Measurements from ENCODE around the gene CASZ1. TPM values are rescaled to one million over a fixed set of nuclear protein-coding genes. Genes with fewer than 3 reads are reported as not detected.

CASZ1 gene
- total RNA-seq, 1 donor from 2014 or later: 0.62 TPM

DNA sequence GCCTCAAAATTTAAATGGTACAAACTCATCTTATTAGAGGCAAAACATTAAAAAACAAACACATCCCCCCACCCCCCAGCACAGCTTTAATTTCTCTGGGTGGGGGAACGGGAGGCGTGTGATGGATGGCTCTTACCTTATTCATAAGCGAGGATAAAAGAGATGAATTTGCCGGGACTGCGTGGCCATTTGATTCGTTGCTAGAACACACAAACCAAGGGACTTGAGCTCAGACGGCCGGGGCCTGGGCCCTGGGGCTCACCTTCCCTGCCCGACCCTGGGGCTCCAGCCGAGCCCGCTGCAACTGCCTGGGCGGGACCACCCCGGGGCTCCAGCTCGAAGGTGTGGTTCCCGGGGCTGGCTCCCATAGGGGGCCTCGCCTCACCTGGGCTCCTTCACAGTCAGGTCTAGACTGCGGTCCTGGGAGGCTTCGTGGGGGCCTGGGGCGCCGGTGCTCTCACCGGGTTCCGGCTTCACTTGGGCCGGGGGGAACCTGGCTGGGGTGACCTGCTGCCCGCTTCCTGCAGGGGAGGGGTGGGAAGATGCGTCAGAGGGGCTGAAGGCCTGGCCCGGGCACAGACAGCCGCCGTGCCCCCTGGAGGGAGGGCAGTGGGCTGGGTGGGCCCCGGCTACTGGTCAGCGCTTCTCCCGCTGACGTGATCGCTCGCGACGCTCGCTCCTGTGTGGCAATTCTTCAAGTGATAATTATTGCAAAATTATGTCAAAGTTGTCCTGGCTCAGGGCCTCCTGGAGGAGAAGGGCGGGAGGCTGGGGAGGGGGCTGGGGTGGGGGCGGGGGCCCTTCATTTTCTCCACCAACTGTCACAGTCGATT, 145.7 kb downstream of the CASZ1 start:
- DNase-seq: no peak

DNA sequence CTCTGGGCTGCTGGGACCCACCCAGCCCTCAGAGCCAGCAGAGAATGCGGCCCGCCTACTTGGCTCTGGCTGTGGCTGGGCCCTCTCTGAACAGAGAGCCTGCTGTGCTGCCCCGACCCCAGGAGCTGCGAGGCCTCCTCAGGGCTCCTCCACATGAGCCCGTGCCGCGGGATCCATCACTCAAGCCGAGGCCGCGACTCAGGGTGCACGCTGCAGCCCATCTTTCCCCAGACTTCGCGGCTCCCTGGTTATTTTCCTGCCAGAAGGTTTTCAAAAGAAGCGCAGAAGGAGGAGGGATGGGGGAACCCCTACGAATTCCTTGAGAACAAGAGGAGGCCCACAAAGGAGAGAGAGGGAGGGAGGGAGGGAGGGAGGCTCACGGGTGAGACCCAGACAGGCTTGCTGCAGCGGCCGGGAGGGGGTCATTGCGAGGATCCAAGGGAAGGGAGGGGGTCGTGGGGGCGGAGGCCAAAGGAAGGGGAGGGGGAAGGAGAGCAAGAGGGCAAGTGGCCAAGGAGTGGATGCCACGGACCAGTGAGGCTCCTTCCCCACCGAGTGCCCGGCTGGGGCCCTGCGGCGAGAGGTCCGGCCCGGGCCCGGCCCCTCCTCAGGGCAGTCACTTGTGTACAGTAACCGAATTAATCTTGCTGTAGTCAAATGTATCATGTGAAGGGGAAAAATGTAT, 146.8 kb downstream of the CASZ1 start:
- DNase-seq: no peak

DNA sequence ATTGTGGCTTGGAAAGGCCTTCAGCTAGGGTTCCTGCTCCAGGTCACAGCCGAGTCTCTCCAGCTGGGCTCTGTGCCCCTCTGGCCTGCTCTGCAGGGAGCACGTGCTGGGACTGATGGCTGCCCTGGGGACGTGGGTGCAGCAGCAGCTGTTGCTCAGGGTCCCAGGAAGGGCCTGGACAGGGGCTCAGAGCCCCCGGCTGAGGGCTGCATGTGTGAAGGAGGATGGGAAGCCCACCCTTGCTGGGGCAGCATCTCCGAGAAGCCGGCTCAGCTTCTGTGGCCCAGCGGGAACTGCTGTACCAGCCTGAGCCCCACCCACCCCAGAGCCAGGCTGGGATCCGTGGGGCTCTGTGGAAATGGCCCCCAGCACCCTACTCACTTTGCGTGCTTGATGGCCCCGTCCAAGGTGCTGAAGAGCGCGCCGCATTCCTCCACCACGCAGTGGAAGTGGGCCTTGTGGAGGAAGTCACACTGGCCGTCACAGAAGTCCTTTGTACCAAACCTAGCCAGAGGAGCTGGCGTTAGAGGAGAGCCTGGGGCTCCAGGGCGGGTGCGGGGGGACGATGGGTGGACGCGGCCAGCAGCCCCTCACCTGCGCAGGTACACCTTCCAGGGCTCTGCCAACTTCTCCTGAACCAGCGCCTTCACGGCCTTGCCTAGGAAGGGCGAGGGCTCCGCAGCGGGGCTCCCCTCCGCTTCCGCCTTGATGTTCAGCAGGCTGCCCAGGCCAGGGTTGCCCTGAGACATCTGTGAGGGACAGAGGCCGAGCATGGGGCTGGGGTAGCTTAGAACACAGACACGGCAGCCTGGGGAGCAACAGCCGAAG, 147.5 kb downstream of the CASZ1 start:
- DNase-seq: no peak

DNA sequence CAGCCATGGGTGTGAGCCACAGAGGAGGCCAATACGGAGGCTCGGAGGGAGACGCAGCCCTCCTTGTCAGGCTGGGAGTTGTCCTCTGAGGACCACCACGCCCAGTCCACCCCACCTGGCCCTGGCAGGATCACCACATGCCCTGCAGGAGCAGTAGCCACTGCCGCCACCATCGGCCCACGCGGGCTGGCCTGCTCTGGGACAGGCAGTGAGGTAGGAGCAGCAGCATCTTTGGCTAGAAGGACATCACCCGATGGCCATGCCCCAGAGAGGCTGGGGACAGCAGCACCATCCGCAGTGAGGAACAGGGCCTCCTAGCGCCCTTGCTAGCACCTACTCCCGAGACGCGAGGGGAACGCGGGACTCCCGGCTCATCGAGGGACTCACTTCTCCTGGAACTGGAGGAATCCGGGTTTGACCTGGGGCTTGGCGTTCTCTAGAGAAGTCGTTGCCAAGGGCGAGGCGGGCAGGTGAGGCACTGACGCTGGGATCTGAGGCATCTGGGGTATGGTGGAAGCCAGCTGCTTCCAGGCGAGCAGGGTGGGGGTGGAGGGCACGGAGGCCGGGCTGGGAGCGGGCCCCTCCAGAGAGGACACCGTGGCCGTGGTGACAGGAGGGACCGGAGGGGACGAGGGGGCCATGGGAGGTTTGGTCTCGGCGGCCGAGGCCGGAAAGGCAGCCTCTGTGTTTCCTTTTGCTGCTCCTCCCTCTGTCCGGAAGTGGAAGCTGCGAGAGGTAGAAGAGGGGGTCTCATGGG, 148.9 kb downstream of the CASZ1 start:
- DNase-seq: no peak

DNA sequence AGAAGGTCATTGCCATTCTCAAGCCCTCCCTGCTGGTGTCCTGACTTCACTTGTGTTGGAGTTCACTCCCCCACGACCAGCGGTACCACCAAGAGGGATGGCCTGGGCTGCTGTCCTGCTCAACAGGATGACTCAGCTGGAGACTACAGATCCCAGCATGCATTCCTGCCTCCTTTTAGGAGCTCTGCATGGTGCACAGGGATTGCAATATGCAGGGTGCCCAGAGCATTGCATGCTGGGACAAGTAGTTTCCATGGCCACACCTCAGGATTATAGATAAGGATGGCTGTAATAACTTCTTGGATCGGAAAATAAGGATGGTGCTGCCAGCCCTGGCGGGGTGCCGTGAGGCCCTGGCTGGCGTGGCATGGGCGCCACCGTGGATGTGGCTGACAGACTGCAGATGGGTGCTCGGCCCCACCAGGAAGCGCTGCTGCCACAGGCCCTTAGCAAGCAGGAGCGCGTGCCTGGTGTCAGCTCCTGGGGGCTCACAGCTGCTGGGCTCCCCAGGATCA, 150.0 kb downstream of the CASZ1 start:
- no peak for DNase-seq

DNA sequence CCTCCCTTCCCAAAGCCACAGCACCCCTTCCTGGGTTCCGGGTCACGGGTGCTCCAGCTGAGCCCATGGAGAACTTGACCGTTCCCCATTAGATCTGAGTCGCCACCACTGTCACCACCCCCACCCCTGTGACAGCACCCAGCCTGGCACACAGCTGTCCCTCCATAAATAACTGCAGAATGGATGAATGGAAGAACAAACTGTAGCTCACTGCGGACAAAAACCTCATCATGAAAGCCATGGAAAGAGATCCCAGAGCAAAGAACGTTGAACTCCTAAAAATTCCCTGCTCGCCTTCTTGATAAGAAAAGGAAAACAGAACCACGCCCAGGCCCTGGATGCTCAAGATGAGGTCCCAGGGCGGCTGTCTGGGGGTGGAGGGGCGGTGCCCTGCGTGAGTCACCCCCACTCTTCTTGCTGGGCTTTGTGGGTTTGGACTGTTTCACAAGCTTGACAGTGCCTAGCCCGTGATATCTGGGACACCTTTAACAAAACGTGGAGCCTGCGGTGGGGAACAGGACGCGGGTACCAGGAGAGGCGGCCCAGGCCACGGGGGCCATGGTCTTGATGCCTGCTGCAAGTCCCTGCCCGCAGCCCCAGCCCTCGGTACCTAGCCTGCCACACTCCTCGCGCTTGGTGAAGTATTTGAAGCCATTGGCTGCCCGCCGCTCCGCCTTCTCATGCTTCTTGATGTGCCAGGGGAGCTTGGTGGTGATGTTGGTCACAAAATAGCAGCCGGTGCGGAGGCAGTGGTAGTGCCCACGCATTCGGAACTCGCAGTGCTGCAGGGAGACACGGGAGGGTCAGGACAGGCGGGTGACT, 151.9 kb downstream of the CASZ1 start:
- DNase-seq: peak; percentile 50

DNA sequence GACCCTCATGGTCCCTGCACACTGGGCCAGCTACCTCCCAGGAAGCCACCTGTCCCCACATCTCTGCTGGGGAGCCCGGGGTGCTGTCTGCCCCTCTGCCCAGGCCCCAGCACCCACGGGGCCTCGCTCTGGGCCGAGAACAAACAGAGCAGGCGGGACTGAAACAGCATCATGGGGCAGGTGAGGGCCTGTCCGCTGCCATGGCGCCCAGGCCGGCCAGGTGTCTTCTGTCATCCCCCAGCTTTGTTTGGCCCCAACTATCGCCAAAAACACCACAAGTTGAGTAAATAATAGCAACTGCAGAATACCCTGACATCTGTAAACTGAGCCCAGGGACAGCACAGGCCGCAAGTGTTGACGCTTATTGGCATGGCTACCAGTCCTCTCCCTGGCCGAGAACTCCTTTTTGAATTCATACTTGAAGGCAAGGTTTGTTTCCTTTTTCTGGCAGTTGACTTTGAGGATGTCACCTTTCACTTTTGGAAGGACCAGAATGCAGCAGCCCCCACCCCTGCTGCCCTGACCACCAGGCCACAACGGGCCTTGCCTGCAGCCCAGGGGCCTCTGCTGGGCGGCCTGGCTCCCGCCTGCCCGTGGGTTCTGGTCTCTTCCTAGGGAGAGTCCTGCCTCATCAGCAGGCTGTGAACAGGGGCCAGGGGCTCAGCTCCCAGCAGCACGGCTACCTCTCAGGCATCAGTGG, 152.7 kb downstream of the CASZ1 start:
- DNase-seq: no peak

DNA sequence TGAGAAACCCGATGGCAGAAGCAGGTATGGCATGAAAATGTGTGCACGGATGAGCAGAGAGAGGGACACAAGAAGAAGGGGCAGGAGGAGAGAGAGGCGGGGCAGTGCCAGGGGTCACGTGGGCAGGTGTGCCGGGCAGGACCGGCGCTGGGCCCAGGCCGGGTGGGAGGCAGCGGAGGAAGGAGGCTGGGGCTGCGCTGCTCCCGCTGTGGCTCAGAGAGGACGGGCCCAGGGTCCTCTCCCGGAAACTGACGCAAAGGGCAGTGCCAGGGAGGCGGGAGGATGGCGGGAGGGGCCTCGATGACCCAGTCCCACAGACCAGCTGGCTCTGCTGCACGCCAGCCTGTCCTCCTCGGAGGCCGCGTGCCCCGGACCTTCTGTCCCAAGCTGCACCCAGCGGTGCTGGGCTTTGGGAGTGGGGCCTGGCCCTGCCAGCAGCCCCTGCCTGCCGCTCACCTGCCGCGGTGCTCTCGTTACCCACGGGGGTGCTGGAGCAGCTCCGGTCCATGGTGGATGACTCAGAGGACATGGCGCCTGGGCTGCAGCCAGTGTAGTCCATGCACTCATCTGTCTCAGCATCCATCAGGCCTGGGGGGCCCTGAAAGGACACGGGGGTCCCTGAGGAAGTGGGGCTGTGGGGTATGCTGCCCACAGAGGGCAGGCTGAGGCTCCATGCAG, 153.9 kb downstream of the CASZ1 start:
- DNase-seq: no peak

DNA sequence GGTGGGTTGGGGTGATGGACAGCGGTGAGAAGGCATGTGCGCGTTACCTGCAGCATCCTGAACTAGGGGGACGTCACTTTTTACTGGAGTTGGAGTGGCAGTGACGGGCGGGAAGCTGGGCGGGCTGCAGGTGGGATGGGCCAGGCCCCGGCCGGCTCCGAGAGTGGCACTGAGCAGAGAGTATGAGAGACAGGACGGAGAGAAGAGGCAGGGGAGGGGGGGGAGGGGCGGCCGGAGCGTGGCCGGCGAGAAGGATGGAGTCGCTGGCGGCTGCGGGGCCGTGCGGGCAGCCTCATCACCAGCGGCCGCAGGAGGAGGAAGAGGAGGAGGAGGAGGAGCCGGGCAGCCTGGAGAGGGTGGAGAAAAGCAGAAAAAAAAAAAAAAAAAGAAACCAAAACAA, 154.5 kb downstream of the CASZ1 start:
- DNase-seq: no peak

DNA sequence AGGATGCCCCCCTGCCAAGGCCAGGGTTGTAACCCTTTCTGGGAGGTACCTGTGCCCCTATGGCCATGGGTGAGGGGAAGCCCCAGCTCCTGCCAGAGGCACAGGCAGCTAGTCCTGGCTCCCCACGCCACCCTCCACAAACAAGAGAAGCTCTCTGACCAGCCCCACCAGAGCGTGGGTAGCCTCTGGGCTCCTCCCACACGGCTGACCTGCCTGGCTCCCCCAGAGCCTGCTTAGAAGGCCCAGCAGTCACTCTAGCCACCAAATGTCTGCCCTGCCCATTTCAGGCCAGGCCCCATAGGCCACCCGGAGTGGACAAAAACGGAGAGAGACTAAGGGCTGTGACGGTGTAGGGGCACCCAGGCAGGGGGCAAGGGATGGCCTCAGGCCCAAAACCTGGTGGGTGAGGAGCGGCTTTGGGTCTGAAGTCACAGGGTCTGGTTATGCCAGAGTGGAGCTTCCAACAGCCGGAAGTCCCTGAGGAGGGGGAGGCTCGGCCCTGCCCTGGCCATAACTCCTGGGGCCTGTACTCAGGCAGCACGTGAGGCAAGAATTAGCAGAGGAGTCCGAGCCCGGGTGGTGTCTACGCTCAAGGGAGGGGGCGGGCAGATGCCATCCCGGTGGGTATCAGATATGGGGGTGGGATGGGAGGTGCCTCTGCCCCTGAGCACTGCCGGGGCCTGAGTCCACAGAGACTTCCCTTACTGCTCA, 155.4 kb downstream of the CASZ1 start:
- no peak for DNase-seq

DNA sequence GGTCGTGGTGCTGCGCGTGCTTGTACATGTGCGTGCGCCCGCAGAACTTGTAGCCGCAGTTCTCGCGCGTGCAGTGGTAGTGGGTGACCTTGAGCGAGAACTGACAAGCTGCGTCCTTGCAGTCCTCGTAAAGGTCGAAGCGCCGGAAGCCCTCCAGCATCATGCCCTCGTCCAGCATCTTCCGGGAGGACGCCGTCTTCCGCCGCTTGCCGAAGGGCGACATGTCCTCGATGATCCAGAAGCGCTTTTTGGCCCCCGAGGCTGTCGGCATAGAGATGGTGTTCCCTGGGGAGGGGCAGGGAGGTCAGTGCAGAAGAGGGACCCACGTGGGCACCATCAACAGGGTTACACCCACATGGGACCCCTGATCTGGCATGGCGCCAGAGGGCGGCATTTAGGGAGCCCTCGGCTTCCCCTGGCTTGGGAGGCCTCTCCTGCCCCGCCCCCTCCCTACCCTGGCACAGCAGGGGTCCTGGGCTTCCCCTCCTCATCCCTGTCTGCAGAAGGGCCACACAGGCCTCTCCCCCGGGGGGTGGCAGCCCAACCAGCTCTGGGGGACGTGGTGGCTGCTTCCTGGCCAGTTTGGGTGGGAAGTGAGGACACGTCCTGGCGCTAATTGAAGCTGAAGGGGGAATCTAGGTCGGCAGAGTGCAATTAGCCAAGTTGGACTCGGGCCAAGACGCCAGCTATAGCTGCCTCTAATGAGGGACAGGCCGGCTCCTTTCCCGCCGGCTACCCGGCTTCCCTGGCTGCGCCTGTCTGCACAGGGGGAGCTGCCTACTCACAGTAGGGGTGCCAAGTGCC, 156.5 kb downstream of the CASZ1 start:
- no peak for DNase-seq

DNA sequence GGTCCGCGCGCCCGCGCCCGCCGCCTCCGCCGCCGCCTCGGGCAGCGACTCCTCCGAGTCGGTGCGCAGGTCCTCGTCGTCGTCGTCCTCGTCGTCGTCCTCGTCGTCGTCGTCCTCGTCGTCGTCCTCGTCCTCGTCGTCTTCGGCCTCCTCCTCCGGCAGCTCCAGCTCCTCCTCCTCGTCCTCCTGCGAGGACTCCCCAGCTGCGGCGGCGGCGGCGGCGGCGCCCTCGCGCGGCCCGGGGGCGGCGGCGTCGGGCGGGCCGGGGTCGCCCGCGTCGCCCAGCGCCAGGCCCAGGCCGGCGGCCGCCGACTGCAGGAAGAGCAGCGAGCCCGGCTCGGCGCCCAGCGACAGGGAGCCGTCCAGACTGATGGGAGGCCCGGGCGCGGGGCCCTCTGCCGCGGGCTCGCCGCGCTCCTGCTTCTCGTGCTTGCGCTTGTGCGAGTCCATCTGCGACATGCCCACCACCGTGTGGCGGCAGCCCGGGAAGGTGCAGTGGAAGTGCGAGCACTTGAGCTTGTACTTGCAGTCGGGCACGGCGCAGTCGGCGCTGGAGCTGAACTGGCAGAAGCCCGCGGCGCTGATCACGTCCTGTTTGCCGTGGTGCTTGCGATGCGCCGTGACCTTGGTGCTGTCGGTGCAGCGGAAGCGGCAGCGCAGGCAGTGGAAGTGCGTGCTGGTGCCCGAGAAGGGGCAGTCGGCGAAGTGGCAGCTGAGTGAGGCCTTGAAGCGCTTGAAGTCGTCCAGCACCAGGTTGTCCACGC, 157.3 kb downstream of the CASZ1 start:
- no peak for DNase-seq

DNA sequence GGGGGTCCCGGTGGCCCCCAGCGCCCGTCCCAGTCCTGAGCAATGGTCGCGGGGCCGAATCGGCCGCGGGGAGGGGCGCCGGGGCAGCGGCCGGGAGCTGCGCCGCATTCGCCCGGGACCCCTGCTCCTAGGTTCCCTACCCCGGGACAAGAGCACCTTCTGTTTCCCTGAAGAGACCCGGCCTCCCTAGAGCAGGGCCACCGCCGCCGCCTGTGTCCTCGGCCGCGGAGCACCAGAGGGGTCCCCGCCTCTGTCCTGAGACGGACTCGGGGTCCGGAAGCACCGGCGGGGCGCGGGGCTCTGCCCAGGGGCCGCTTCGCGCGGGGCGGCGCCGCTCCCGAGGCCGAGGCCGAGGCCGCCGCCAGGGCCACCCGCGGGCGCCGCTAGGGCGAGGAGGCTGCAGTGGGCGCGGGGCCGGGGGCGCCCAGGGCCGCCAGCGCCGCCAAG, 157.9 kb downstream of the CASZ1 start:
- no peak for DNase-seq

DNA sequence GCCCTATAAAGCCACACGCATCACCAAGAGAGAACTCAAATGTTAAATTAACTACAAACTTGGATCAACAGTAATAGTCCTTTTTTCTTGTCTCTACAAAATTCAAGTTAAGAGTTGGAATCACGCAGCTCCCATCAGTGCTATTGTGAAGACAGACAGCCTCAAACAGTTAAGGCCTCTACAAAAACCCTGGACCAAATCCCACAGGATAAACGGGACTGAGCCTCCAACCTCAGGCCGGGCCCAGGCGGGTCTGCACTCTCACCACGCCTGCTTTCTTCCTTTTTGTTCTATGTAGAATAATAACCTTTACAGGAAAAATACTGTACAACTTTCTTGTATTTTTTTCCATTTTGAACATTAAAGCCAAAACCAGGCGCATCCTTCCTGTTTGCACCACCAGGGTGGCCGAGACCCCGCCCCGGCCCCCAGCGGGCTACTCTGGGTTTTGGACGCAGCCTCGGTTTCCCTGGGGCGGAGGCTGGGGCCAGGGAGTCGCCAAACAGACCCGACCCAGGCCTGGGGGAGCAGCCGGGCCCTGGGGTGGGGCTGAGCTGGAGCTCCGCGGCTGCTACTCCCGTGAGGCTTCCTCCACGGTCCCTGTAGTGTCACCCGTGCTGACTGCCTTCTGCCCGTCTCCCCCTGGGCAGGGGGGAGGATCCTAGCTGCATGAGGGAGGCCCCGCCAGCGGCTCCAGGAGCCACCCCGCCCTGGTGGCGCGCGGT, 158.4 kb downstream of the CASZ1 start:
- DNase-seq: no peak

DNA sequence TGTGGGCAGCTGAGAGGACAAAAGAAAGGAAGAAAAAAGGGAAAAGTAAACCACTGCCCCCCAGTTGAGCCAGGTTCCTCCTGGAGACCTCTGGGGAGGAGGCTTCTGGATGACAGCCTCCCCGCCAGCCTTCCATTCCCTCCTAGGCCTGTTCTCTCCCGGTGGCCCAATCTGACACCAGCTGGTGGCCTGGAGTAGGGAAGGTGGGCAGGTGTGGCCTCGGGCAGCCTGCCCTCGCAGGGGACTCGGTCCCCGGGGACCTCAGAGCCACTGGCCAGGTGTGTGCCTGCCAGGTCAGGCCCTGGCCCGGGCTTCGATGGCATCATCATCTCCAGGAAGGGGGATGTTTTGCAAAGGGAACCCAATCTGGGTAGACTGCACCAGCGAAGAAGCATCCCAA, 159.0 kb downstream of the CASZ1 start:
- DNase-seq: no peak

DNA sequence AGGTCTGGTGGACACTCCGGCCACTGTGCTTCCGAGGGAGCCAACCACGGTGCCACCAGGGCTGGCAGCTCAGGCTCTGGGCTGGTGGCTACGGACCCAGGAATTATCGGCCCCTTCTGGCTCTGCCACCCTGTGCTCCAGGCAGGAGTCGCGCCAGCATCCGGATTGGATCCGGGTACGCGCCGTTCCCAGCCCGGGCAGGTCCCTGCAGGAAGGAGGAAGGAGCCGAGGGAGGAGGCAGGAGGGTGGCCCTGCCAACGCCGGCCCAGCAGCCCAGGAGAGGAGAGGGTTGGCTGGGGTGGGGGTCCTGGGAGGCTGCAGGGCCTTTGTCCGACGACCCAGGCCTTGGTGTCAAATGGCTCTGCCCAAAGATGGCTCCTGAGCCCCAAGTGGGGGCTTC, 160.5 kb downstream of the CASZ1 start:
- DNase-seq: no peak

Measured in occipital lobe (tissue), 2 donors.